Breast epithelium (tissue), 3 donors: ENCODE results near the gene VSIG8.

Source experiments
- POLR2A ChIP-seq: fragments of 450-650 bp; IDR thresholded peaks from one replicate; pipeline ENCODE4 v1.6.1; 2016; ENCODE audit warnings: antibody characterized with exemption, mild to moderate bottlenecking, moderate library complexity
- TF ChIP-seq, protein P1 (sequence below), 3 donors: fragments of 450-650 bp; IDR thresholded peaks; one replicate each; pipeline ENCODE4 v1.5.1; 2016 to 2017; ENCODE audit warnings: antibody characterized with exemption in 3 of 3, mild to moderate bottlenecking in 3 of 3, moderate library complexity in 3 of 3

DNA sequence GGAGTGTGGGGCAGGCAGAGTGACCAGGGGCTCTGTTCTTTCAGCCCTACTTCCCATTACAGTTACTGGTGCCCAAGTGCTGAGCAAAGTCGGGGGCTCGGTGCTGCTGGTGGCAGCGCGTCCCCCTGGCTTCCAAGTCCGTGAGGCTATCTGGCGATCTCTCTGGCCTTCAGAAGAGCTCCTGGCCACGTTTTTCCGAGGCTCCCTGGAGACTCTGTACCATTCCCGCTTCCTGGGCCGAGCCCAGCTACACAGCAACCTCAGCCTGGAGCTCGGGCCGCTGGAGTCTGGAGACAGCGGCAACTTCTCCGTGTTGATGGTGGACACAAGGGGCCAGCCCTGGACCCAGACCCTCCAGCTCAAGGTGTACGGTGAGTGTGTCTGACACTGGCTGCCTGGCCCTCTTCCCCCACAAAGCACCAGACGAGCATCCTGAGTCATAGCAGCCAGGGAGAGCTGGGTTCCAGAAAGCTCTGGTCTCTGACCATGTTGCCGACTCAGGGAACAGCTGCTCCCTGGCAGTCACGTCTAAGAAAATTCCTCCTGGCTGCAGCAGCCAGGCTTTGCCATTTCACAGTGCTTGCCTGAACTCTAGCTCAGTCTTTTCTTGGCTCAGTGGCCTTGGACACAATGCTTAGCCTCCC lies 32.5 kb downstream of the VSIG8 start:
- TF ChIP-seq, protein P1, sequence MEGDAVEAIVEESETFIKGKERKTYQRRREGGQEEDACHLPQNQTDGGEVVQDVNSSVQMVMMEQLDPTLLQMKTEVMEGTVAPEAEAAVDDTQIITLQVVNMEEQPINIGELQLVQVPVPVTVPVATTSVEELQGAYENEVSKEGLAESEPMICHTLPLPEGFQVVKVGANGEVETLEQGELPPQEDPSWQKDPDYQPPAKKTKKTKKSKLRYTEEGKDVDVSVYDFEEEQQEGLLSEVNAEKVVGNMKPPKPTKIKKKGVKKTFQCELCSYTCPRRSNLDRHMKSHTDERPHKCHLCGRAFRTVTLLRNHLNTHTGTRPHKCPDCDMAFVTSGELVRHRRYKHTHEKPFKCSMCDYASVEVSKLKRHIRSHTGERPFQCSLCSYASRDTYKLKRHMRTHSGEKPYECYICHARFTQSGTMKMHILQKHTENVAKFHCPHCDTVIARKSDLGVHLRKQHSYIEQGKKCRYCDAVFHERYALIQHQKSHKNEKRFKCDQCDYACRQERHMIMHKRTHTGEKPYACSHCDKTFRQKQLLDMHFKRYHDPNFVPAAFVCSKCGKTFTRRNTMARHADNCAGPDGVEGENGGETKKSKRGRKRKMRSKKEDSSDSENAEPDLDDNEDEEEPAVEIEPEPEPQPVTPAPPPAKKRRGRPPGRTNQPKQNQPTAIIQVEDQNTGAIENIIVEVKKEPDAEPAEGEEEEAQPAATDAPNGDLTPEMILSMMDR (IDR thresholded peaks at IDR 0.05): no peak
- no peak for TF ChIP-seq POLR2A
